GM18868 (cell line): ENCODE results near the gene FUS.
"Not testable (repeated sequence)": the region's sequence is repeated elsewhere in the genome, so short reads cannot be mapped to it uniquely, and the experiment has no call there.

Experiments
- ATAC-seq: cut with Tn5 transposase; IDR thresholded peaks from one replicate; pipeline ENCODE4 v1.9.1; 2021; ENCODE audit warnings: mild to moderate bottlenecking, moderate library complexity; ENCODE audit not compliant: unreplicated experiment

The FUS gene

GRCh38 chr16:31143011-31143693 lies 36.8 kb upstream of the FUS start:
- ATAC-seq: no peak

GRCh38 chr16:31143694-31144148 lies 36.2 kb upstream of the FUS start:
- ATAC-seq: no peak

GRCh38 chr16:31144418-31144817 lies 35.5 kb upstream of the FUS start:
- ATAC-seq: not testable (repeated sequence)

- no peak for ATAC-seq
Observed at GRCh38 chr16:31145398-31145990, 34.4 kb upstream of the FUS start.

- no peak for ATAC-seq
Observed at GRCh38 chr16:31147574-31147973, 32.4 kb upstream of the FUS start.

GRCh38 chr16:31148281-31148728 lies 31.6 kb upstream of the FUS start:
- no peak for ATAC-seq

GRCh38 chr16:31148896-31149295 lies 31.0 kb upstream of the FUS start:
- ATAC-seq: no peak

GRCh38 chr16:31149332-31149731 lies 30.6 kb upstream of the FUS start:
- no peak for ATAC-seq

GRCh38 chr16:31149894-31150890 lies 29.7 kb upstream of the FUS start, which contains the start of gene PRSS36:
Gene PRSS36, minus strand, starts transcription at chr16:31150066. Its CDS starts 31 bp downstream, at chr16:31150035.
- ATAC-seq: no peak

GRCh38 chr16:31150976-31151375 lies 29.0 kb upstream of the FUS start:
- not testable (repeated sequence) for ATAC-seq

GRCh38 chr16:31157136-31157535 lies 22.8 kb upstream of the FUS start:
- ATAC-seq: no peak

GRCh38 chr16:31167315-31167714 lies 12.6 kb upstream of the FUS start:
- no peak for ATAC-seq

- no peak for ATAC-seq
Observed at GRCh38 chr16:31168848-31169247, 11.1 kb upstream of the FUS start.

GRCh38 chr16:31170048-31170447 lies 9.9 kb upstream of the FUS start:
- not testable (repeated sequence) for ATAC-seq

- ATAC-seq: no peak
Observed at GRCh38 chr16:31177136-31177535, 2.8 kb upstream of the FUS start.

GRCh38 chr16:31179219-31179746 lies 656 bp upstream of the FUS start:
- ATAC-seq: peak; percentile 1

GRCh38 chr16:31181102-31181830 lies 1.3 kb downstream of the FUS start:
- ATAC-seq: no peak

GRCh38 chr16:31182391-31182790 lies 2.5 kb downstream of the FUS start:
- ATAC-seq: no peak

GRCh38 chr16:31183432-31184428 lies 3.8 kb downstream of the FUS start:
- ATAC-seq: no peak
